SK-N-SH (cell line): Measurements from ENCODE around the gene ASTL. TPM values are rescaled to one million over a fixed set of nuclear protein-coding genes. Genes with fewer than 3 reads are reported as not detected.
A peak's percentile ranks its signal among the peaks of the same experiment; 100 is the strongest.

Source experiments
- CTCF ChIA-PET: fragments of 300-600, 350-600 bp; formaldehyde crosslinking; extraction: SDS; loops from one replicate; lab custom pipeline; 2021; lab: Yijun Ruan, JAX
- POLR2A ChIA-PET: fragments of 350-600 bp; sonication (Branson Sonifier 250); formaldehyde crosslinking; extraction: SDS; loops from one replicate; lab custom pipeline; 2020; ENCODE audit warnings: antibody characterized with exemption, inconsistent platforms; lab: Yijun Ruan, JAX
- DNase-seq: peaks from one replicate; pipeline ENCODE4 v3.0.0; 2012
- H2AFZ ChIP-seq: fragments of 200-600 bp; sonication (generic); 2 replicates; pipeline ENCODE4 v1.8.1; 2016; ENCODE audit warnings: antibody characterized with exemption, mild to moderate bottlenecking, low read depth
- H3F3A ChIP-seq: fragments of 200-600 bp; sonication (generic); replicated peaks from 2 replicates; pipeline ENCODE3; 2016; ENCODE audit warnings: antibody characterized with exemption, mild to moderate bottlenecking; ENCODE audit not compliant: insufficient read depth
- H3K27ac ChIP-seq, 2 experiments: fragments of 200-500 bp in 1 of 2; fragments of 200-600 bp in 1 of 2; sonication (Bioruptor generic) in 1 of 2; sonication (generic), shearing (Covaris generic) in 1 of 2; 2 replicates each; pipeline versions ENCODE4 v1.5.1 to v1.6.1; 2014 to 2016; ENCODE audit warnings: low read depth in 2 of 2, inconsistent platforms in 1 of 2, low read length in 1 of 2, mild to moderate bottlenecking in 1 of 2, mixed read lengths in 1 of 2
- H3K27me3 ChIP-seq: fragments of 200-600 bp; sonication (generic), shearing (Covaris generic); 2 replicates; pipeline ENCODE4 v1.6.1; 2016; ENCODE audit warnings: mixed run types; ENCODE audit not compliant: insufficient read depth
- H3K36me3 ChIP-seq, 2 experiments: fragments of 200-500 bp in 1 of 2; fragments of 200-600 bp in 1 of 2; sonication (Bioruptor generic) in 1 of 2; sonication (generic) in 1 of 2; replicated peaks in 1 of 2; 2 replicates each; pipeline versions ENCODE3 to v1.5.1; 2014 to 2016; ENCODE audit warnings: low read length in 1 of 2, mild to moderate bottlenecking in 1 of 2; ENCODE audit not compliant: insufficient read depth in 2 of 2, control insufficient read depth in 1 of 2
- H3K4me1 ChIP-seq, 2 experiments: fragments of 200-500 bp in 1 of 2; fragments of 200-600 bp in 1 of 2; sonication (Bioruptor generic) in 1 of 2; sonication (generic), shearing (Covaris generic) in 1 of 2; 2 replicates each; pipeline versions ENCODE4 v1.5.1 to v1.6.1; 2014 to 2016; ENCODE audit warnings: low read depth in 1 of 2, low read length in 1 of 2, mixed run types in 1 of 2; ENCODE audit not compliant: insufficient read depth in 2 of 2, control insufficient read depth in 1 of 2
- H3K4me2 ChIP-seq: fragments of 200-600 bp; sonication (generic), shearing (Covaris generic); 2 replicates; pipeline ENCODE4 v1.6.1; 2017; ENCODE audit warnings: mixed run types
- H3K4me3 ChIP-seq, 2 experiments: fragments of 200-500 bp in 1 of 2; fragments of 200-600 bp in 1 of 2; sonication (Bioruptor generic) in 1 of 2; sonication (generic), shearing (Covaris generic) in 1 of 2; 2 replicates each; pipeline versions ENCODE4 v1.5.1 to v1.8.1; 2014 to 2016; ENCODE audit warnings: low read depth in 2 of 2, inconsistent platforms in 1 of 2, low read length in 1 of 2, mild to moderate bottlenecking in 1 of 2, mixed read lengths in 1 of 2, moderate library complexity in 1 of 2
- H3K79me2 ChIP-seq: fragments of 200-600 bp; sonication (generic); 2 replicates; pipeline ENCODE4 v1.8.1; 2017; ENCODE audit warnings: mild to moderate bottlenecking; ENCODE audit not compliant: insufficient read depth
- H3K9ac ChIP-seq: fragments of 200-600 bp; sonication (generic); 2 replicates; pipeline ENCODE4 v1.6.1; 2017; ENCODE audit warnings: mixed run types
- H3K9me2 ChIP-seq: fragments of 200-600 bp; sonication (generic); 2 replicates; pipeline ENCODE4 v1.6.1; 2017; ENCODE audit warnings: mixed run types
- H3K9me3 ChIP-seq: fragments of 200-600 bp; sonication (generic); 2 replicates; pipeline ENCODE4 v1.6.1; 2017; ENCODE audit warnings: mixed run types, mild to moderate bottlenecking, moderate library complexity
- H4K20me1 ChIP-seq: fragments of 200-600 bp; sonication (generic); 2 replicates; pipeline ENCODE4 v1.6.1; 2017; ENCODE audit warnings: mild to moderate bottlenecking, mixed run types; ENCODE audit not compliant: insufficient read depth
- ELF1 ChIP-seq: IDR thresholded peaks from 2 replicates; pipeline ENCODE4 v1.4.0; 2012
- MXI1 ChIP-seq: IDR thresholded peaks from 2 replicates; pipeline ENCODE4 v1.6.1; 2012; ENCODE audit warnings: mild to moderate bottlenecking, low read depth, low read length, improper control_type of control experiment
- RAD21 ChIP-seq: IDR thresholded peaks from 2 replicates; pipeline ENCODE4 v1.6.1; 2012; ENCODE audit warnings: mild to moderate bottlenecking, low read length
- RFX5 ChIP-seq: IDR thresholded peaks from 2 replicates; pipeline ENCODE4 v1.6.1; 2012; ENCODE audit warnings: mild to moderate bottlenecking, improper control_type of control experiment, low read length
- RXRA ChIP-seq: IDR thresholded peaks from 2 replicates; pipeline ENCODE4 v1.4.0; 2012; ENCODE audit warnings: low read depth, mild to moderate bottlenecking, borderline replicate concordance
- SIN3A ChIP-seq: IDR thresholded peaks from 2 replicates; pipeline ENCODE4 v1.6.1; 2012; ENCODE audit warnings: low read depth, mild to moderate bottlenecking, low read length, moderate library complexity, borderline replicate concordance
- SMC3 ChIP-seq: IDR thresholded peaks from 2 replicates; pipeline ENCODE4 v1.6.1; 2012; ENCODE audit warnings: low read depth, low read length, improper control_type of control experiment
- TAF1 ChIP-seq: IDR thresholded peaks from 2 replicates; pipeline ENCODE4 v1.6.1; 2012; ENCODE audit warnings: low read depth, mild to moderate bottlenecking, low read length, moderate library complexity, borderline replicate concordance
- TEAD4 ChIP-seq: IDR thresholded peaks from 2 replicates; pipeline ENCODE4 v1.4.0; 2012; ENCODE audit warnings: mild to moderate bottlenecking, borderline replicate concordance; ENCODE audit not compliant: insufficient read depth
- WGBS: methylation state at CpG from one replicate; pipeline ENCODE4 v1.1.6; 2017; ENCODE audit warnings: low lambda C conversion rate; 5-methylcytosine and 5-hydroxymethylcytosine counted together
- polyA plus RNA-seq, 3 experiments: library from polyadenylated mRNA; depleted of rRNA; stranded (reverse); fragments of >200 nt; gene quantifications; 2 replicates each; pipeline ENCODE4 v1.2.3, GENCODE V29; 2012
- TF ChIP-seq, protein P1 (sequence below): IDR thresholded peaks from 2 replicates; pipeline ENCODE4; 2012
- TF ChIP-seq, protein P2 (sequence below): fragments of 200-600 bp; sonication (generic); IDR thresholded peaks from 2 replicates; pipeline ENCODE4 v1.6.1; 2017; ENCODE audit warnings: antibody characterized with exemption, mild to moderate bottlenecking, moderate library complexity

Gene ASTL
- polyA plus RNA-seq, 1 of the 3 experiments (the other 2 are of a cell fraction): not detected

DNA sequence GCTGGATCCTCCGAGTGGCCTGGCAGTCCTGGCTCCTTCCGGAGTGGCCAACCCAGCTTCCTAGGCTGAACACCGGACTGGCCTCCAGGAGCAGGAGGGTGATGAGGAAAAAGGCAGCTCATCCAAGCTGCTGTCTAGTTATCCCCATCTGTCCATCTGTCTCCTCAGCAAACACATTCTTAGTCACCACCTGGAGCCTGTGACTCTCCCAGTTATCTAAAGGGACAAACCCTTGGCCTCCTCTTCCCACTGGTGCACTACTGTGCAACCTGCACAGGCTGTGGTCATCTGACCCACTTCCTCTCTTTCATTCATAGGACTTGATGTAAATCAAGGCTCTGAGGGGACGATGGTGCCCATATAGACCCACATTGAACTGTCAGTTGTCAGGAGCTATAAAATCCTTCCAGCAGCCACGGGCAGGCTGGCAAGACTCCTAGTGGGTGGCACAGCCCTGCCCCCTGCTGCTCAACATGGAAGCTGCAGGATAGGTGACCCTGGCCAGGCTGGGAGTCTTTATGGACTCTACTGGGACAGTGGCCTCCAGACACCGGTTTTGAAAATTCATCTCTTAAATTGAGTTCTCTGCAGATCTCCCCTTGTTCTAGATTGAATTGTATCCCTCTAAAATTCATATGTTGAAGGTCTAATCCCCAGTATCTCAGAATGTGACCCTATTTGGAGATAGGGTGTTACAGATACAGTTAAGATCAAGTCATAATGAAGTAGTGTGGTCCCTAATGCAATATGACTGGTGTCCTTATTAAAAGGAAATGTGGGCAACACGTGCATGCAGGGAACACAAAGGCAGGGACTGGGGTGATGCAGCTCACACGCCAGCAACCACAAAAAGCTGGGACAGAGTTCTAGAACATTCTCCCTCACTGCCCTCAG is 36.2 kb upstream of the ASTL start:
- Histone ChIP-seq H4K20me1 (no peaks in the 10 kb centered on the region), H3K9me2 (no peaks in the 10 kb centered on the region), H3K27ac (no peak overlapping the region), H3K27me3 (no peaks in the 10 kb centered on the region), H3K79me2 (no peaks in the 10 kb centered on the region), H3F3A (peaks cover 20% of the 10 kb centered on the region), H3K9ac (no peak overlapping the region), H3K4me1 (peaks cover 2 to 4% of the 10 kb centered on the region in 2 experiments; a peak in 3 of 4 replicates), H3K9me3 (peaks cover 4% of the 10 kb centered on the region; the same call in 1 of the 2 replicates), H3K36me3 (no peaks in the 10 kb centered on the region), H3K4me3 (no peak overlapping the region; a peak in 1 of 4 replicates), H2AFZ (no peak overlapping the region), H3K4me2 (no peak overlapping the region)
- ChIA-PET POLR2A (interaction anchor here (1.0 to 1.7 kb wide), 2 partner anchors 38 to 152 kb away, joined by 5 to 6 read pairs; no protein-coding TSS in a partner anchor), CTCF (interaction anchor here (0.7 to 5.1 kb wide), 53 partner anchors 9 to 360 kb away, joined by 3 to 102 read pairs (median 6); partner anchors contain the start of genes ADRA2B, ASTL and DUSP2)
- peak; percentile 85 for DNase-seq
- WGBS: 64% methylated on average over 7 of the region's 8 CpGs
- peak; percentile 98 for TF ChIP-seq RAD21
- TF ChIP-seq SMC3: peak; percentile 97
- TF ChIP-seq, protein P1, sequence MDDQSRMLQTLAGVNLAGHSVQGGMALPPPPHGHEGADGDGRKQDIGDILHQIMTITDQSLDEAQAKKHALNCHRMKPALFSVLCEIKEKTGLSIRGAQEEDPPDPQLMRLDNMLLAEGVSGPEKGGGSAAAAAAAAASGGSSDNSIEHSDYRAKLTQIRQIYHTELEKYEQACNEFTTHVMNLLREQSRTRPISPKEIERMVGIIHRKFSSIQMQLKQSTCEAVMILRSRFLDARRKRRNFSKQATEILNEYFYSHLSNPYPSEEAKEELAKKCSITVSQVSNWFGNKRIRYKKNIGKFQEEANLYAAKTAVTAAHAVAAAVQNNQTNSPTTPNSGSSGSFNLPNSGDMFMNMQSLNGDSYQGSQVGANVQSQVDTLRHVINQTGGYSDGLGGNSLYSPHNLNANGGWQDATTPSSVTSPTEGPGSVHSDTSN: peak; percentile 29; the same call in 1 of the 2 replicates
- no peak for TF ChIP-seq TEAD4
- TF ChIP-seq, protein P2, sequence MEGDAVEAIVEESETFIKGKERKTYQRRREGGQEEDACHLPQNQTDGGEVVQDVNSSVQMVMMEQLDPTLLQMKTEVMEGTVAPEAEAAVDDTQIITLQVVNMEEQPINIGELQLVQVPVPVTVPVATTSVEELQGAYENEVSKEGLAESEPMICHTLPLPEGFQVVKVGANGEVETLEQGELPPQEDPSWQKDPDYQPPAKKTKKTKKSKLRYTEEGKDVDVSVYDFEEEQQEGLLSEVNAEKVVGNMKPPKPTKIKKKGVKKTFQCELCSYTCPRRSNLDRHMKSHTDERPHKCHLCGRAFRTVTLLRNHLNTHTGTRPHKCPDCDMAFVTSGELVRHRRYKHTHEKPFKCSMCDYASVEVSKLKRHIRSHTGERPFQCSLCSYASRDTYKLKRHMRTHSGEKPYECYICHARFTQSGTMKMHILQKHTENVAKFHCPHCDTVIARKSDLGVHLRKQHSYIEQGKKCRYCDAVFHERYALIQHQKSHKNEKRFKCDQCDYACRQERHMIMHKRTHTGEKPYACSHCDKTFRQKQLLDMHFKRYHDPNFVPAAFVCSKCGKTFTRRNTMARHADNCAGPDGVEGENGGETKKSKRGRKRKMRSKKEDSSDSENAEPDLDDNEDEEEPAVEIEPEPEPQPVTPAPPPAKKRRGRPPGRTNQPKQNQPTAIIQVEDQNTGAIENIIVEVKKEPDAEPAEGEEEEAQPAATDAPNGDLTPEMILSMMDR: peak; percentile 91
- TF ChIP-seq MXI1: peak; percentile 41; the same call in 1 of the 2 replicates
- no peak for TF ChIP-seq ELF1
- TF ChIP-seq TAF1: no peak

DNA sequence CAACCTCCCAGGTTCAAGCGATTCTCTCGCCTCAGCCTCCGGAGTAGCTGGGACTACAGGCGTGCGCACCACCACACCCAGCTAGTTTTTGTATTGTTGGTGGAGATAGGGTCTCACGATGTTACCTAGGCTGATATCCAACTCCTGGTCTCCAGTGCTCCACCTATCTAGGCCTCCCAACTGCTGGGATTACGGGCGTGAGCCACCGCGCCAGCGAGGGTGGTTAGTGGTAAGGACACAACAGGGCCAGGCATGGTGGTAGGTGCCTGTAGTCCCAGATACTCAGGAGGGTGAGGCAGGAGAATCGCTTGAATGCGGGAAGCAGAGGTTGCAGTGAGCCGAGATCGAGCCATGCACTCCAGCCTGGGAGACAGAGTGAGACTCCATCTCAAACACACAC is 33.5 kb upstream of the ASTL start:
- H3F3A ChIP-seq: peaks cover 26% of the 10 kb centered on the region
- H3K9me3 ChIP-seq: peaks cover 4% of the 10 kb centered on the region; the same call in 1 of the 2 replicates
- ChIA-PET POLR2A (no interaction called here), CTCF (interaction anchor here (5.1 kb wide), 1 partner anchor 54 kb away, joined by 101 read pairs; the partner anchor contains the start of gene ADRA2B)
- no peak for TF ChIP-seq RFX5
- no peak for TF ChIP-seq RXRA
- TF ChIP-seq SIN3A: no peak
- H3K4me3 ChIP-seq: no peak overlapping the region
- H3K9me2 ChIP-seq: no peaks in the 10 kb centered on the region
- H3K79me2 ChIP-seq: no peaks in the 10 kb centered on the region
- H4K20me1 ChIP-seq: no peaks in the 10 kb centered on the region
- no peak overlapping the region for H3K9ac ChIP-seq
- no peak for DNase-seq
- H3K4me2 ChIP-seq: no peak overlapping the region
- H3K36me3 ChIP-seq: no peaks in the 10 kb centered on the region
- H2AFZ ChIP-seq: no peak overlapping the region
- peaks cover 2 to 4% of the 10 kb centered on the region in 2 experiments; a peak in 3 of 4 replicates for H3K4me1 ChIP-seq
- no peaks in the 10 kb centered on the region for H3K27me3 ChIP-seq
- no peak overlapping the region for H3K27ac ChIP-seq
- 94% methylated on average over 11 of the region's 15 CpGs for WGBS
